ENCODE data around the gene DAPK1. TPM values are rescaled to one million over a fixed set of nuclear protein-coding genes. Genes with fewer than 3 reads are reported as not detected.
"Not testable (repeated sequence)": the region's sequence is repeated elsewhere in the genome, so short reads cannot be mapped to it uniquely, and the experiment has no call there.

DAPK1 gene
- polyA plus RNA-seq, 3 donors, result 68.5 to 95.9 (median 75.3) TPM

DNA sequence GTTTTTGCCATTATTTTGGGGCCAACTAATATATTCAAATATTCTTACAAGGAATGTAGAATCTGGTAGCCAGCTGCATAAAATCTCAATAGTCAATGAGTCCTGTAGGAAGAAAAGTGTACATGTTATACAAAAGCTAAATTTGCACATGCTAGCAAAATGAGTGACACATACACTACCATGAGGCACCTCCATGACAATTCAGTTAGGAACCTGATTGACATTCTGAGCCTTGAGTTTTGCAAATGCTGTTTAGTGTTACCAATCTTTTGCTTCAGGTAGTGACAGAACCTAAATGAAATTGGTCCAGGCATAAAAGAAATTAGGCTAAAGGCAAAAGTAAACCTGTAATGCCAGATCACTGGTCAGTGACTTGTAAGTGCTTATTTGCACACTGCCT, 6.8 kb upstream of the DAPK1 start:
- DNase-seq (ENCODE audit: extremely low read depth in 1 of 11, low read depth in 9 of 11, low spot score in 4 of 11), result no peak

- DNase-seq (ENCODE audit: extremely low read depth in 1 of 11, low read depth in 9 of 11, low spot score in 4 of 11), result no peak
These were observed 6.1 kb upstream of the DAPK1 start for GRCh38 chr9:87491523-87491922.

DNA sequence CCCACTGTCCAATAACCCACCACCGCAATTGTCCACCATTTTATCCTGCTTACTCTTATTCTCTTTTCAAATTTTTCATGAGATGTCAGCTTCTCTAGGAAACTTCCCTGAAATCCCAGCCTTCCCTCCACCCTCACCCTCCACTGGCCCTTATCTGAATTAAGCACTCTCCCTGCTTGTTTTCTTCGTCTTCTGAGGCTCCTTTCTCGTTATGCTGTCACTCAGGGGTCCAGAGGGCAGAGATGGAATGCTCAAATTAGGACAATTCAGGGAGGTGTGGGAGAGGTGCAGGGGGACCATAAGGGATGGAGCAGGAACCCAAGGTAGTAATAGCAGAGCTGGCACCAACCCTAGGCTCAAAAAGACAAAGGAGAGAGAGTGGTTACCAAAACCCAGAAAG, 5.0 kb upstream of the DAPK1 start:
- DNase-seq (ENCODE audit: extremely low read depth in 1 of 11, low read depth in 9 of 11, low spot score in 4 of 11), result no peak

GRCh38 chr9:87494970-87495471, 2.6 kb upstream of the DAPK1 start:
- DNase-seq (ENCODE audit: extremely low read depth in 1 of 11, low read depth in 9 of 11, low spot score in 4 of 11), result no peak

DNA sequence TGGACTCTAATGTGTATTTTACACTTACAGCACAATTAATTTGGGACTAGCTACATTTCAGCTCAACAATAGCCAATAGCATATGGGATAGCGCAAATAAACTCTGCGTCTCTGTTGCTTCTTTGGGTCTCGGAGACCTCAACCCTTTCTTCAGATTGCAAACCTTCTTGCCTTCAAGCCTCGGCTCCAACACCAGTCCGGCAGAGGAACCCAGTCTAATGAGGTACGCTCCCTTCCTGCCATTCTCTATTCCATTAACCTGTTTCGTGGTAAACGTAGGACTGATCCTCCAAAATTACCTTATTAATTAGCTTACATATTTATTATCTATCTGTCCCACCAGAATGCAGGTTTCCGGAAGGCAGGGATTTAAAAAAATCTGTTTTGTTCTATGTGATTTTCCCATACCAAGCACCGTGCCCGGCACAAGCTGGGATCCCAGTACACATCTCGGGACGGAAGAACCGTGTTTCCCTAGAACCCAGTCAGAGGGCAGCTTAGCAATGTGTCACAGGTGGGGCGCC, 525 bp upstream of the DAPK1 start:
- peak in 2 of 11 donors; percentile 27 to 44 for DNase-seq (ENCODE audit: extremely low read depth in 1 of 11, low read depth in 9 of 11, low spot score in 4 of 11)

- peak in 10 of 11 donors; percentile 40 to 74 (median 61) for DNase-seq (ENCODE audit: extremely low read depth in 1 of 11, low read depth in 9 of 11, low spot score in 4 of 11)
These were observed 561 bp downstream of the DAPK1 start for GRCh38 chr9:87498046-87498810.

DNA sequence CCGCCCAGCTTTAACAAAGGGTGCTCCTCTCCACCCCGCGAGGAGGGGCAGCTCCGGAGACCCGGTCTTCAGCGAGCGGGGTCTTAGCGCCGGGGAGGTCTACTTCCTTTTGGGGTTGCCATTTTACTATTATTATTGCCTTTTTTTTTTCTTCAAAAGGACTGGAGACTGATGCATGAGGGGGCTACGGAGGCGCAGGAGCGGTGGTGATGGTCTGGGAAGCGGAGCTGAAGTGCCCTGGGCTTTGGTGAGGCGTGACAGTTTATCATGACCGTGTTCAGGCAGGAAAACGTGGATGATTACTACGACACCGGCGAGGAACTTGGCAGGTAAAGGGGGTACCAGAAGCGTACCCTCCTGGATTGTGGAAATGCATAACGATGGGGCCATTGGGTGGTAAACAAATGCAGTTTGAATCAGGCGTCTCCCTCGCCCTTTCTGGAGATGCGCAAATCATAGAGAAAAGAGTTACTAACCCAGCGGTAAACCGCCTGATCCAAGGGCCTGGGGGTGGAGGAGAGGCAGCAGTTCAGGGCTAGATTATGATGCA, 1.2 kb downstream of the DAPK1 start:
- DNase-seq (ENCODE audit: extremely low read depth in 1 of 11, low read depth in 9 of 11, low spot score in 4 of 11), result no peak

- DNase-seq (ENCODE audit: extremely low read depth in 1 of 11, low read depth in 9 of 11, low spot score in 4 of 11), result no peak
These were observed 1.9 kb downstream of the DAPK1 start for GRCh38 chr9:87499424-87500017.

GRCh38 chr9:87500491-87501270, 3.0 kb downstream of the DAPK1 start:
- DNase-seq (ENCODE audit: extremely low read depth in 1 of 11, low read depth in 9 of 11, low spot score in 4 of 11), result no peak

- DNase-seq (ENCODE audit: extremely low read depth in 1 of 11, low read depth in 9 of 11, low spot score in 4 of 11), result not testable (repeated sequence)
These were observed 3.6 kb downstream of the DAPK1 start for GRCh38 chr9:87501271-87501656.

DNA sequence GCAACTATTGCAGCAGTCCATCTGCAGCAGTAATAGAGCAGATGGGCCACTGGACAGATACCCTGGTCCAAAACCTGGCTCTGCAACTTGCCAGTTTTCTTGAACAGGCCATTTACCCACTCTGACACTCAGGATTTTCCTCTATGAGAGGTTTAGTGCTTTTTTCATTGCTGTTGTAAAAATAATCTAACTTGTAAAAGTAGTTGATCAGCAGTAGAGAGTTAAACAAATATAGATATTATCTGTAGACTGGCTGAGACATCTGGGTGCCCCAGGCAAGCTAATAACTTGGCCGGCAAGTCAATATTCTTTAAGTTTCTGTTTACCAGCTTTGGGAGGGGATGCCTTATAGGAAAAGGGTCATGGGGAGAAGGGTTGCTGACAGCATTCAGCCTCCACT, 4.1 kb downstream of the DAPK1 start:
- DNase-seq (ENCODE audit: extremely low read depth in 1 of 11, low read depth in 9 of 11, low spot score in 4 of 11), result no peak

DNA sequence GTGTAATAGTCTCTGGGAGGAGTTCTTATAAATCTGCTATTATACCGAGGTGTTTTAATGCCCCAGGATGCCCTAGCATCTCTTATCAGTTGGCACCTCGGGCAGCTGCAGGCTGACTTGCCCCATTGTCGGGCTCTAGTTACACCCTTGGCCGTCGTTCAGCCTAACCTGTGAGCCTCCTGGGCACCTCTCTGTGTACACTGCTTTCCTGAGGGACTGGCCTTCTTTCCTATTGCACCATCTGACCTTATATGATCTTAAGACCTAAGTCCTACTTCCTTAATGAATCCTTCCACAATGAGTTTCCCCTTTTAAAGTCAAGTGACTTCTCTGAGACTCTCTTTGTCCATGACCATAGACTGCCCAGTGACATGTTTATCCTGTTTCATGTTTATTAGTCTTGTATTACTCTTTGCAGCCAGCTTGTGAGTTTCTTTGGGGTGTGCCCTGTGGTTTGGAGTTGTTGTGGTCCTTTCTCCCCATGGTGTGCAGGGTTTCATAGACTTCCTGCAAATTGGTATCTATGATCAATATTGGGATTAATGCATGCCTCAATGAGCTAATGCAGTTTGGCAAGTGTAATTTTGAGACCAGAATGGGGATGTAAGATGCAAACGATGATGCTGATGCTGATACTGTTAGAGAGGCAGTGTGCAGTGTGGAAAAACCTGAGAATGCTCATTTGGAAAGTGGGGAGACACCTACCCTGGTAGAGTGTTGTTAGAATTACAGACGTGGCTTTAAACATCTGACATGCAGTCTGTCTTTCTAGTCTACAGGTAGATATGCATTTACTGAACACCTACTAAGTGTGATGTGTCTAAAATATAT, 4.9 kb downstream of the DAPK1 start:
- no peak for DNase-seq (ENCODE audit: extremely low read depth in 1 of 11, low read depth in 9 of 11, low spot score in 4 of 11)

GRCh38 chr9:87503430-87503829, 5.8 kb downstream of the DAPK1 start:
- DNase-seq (ENCODE audit: extremely low read depth in 1 of 11, low read depth in 9 of 11, low spot score in 4 of 11), result no peak

GRCh38 chr9:87503927-87504326, 6.3 kb downstream of the DAPK1 start:
- DNase-seq (ENCODE audit: extremely low read depth in 1 of 11, low read depth in 9 of 11, low spot score in 4 of 11), result no peak

DNA sequence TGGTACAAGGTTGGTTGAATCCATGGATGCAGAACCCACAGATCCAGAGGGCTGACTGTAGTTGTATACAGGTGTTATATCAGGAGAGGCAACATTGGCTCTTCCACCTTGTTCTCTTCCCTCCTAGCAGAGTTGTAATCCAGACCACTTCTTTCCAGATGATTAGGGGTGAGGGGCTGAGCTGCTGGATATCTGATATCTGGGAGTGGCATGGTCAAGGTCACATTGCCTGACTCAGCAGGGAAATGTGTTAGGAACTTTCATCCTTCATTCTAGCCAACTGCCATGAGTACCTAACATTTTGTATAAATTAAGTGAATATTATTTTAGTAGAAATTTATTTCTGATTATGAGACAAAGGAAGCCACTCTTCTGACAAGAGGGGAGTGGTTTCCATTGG, 7.3 kb downstream of the DAPK1 start:
- DNase-seq (ENCODE audit: extremely low read depth in 1 of 11, low read depth in 9 of 11, low spot score in 4 of 11), result no peak

DNA sequence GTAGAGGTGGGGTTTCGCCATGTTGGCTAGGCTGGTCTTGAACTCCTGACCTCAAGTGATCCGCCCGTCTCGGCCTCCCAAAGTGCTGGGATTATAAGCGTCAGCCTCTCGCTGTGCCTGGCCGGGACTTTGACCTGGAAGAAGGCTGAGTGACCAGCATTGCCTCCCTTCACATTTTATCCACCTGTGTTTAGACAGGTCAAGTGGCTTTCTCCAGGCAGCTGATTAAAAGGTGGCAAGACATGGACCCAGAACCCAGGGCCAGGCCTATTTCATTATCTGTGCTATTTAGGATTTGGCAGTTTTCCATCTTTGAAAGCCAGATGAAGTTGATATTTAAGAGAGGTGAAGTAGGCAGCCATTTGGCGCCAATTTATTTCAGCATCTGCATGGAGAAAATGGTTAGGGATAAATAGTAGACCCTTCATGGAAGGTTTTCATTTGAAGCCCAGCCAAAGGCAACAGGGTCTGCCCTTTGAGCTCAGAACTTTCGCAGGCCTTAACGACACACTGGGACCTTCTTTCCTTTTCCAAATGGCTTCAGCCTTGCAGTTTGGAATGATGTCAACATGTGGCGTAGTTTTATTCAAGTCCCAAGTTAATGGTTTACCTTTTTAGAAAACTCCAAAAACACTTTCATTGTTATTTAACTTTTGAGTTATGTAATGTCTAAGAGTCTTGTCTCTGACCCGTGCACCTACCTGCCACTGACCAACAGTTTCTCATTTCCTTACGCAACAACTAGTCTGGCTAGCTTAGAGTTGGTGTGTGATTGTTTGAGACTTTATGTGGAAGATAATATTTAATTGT, 8.4 kb downstream of the DAPK1 start:
- DNase-seq (ENCODE audit: extremely low read depth in 1 of 11, low read depth in 9 of 11, low spot score in 4 of 11), result no peak

DNA sequence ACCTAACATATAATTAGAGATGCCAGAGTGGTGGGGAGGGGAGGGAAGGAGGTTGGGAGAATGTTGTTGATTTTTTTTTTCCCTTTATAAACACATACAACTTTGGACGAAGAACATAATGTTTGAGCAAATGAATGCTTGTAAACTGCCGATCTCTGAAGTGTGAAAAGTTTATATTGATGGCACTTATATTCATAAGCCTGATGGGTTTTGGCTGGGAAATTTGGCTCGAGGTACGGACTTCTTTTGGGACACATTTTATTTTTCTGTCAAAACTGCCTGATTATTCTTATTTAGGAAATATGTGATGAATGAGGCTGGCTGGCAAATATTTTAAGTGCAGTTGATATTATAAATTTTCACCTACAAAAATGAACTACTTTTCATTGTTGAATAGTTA, 9.9 kb downstream of the DAPK1 start:
- DNase-seq (ENCODE audit: extremely low read depth in 1 of 11, low read depth in 9 of 11, low spot score in 4 of 11), result no peak

- DNase-seq (ENCODE audit: extremely low read depth in 1 of 11, low read depth in 9 of 11, low spot score in 4 of 11), result no peak
These were observed 12.6 kb downstream of the DAPK1 start for GRCh38 chr9:87510252-87510683.

Measured in renal cortex interstitium (tissue), 11 donors.